Dedifferentiated amniotic fluid mesenchymal stem cell (primary cell): ENCODE data around the gene DPP6.

ENCODE experiments used
- DNase-seq: peaks from one replicate; pipeline ENCODE4 v3.0.0-alpha.2; 2016; ENCODE audit errors: extremely low spot score

DPP6 gene

DNA sequence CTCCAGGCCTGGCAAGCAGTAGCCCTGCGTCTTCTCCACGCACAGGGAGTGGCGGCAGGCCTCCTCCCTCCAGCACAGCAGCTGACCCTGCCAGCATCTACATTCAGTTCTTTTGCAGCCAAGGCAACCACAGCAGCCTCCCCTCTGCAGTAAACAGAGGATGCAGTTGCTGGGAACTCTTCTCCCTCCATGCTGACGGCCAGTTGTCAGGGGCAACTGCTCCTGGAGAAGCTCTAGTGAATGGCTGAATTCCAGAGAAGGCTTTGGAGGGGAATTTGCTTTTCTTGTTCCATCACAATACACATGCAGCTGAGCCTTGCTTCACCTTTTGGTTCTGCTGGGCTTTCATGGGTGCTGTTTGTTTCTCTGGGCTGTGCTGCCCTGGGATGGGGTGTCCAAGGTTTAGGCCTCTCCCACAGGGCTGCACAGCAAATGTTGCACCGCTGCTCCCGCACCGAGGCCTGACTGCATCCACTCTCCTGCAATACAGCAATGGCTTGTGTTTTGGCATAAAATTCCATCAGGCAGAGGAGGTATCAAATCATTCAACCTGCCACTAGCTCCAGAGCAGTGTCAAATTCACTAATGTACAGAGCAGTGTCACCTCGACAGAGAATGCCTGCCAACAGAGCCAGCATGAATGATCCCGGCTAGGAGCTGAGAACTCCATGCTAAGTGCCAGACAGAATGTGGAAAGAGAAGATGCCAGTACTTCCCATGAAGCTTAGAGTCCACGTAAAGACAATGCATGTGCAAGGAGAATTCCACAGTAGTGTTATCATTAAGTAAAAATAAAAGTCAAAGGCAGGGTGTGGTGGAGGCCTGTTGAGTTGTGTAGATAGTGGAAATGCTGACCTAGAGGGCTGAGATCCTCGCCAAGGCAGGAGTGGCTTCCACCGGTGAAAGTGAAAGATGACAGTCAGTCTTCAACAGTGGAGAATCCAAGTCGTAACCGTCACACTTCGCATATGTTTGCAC, 399.6 kb downstream of the DPP6 start:
- DNase-seq, result no peak

DNA sequence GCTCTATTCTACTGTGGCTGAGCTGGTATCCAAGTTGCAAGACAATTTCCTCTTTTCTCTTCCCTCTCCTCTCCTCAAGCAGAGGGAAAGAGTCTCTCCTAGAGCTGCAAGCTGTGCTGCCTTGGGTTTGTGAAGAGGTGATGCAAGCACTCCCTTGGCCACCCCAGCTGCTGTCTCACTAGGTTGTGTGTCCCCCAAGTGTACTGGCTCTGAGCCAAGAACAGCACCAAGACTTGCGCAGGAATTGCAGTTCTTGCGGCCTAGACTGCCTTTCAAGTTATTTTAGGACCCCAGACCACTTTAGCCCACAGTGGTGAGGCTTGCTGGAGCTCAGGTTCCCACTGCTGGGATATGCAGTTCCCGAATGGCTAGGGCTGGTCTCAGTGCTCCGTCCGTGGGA, 411.6 kb downstream of the DPP6 start:
- DNase-seq, result no peak

DNA sequence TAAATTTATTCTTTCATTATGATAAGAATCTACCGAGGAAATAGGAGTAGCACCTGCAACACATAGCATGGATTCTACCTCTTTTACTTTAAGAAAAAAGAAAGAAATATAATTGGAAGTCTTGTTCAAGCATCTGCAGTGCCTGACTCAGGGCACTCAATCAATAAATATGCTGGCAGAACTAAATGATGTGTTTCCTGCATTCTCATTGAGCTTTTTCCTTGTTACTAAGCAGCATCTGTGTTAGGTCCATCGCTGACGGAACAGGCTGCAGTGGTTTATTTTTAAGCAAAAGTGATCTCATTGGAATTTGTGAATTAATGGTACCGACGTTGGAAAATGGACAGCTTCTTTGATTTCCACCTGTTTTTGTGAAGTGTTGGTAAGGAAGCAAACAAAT, 417.5 kb downstream of the DPP6 start:
- DNase-seq, result no peak

- DNase-seq, result no peak
These were observed 420.1 kb downstream of the DPP6 start for GRCh38 chr7:154472343-154472742.

DNA sequence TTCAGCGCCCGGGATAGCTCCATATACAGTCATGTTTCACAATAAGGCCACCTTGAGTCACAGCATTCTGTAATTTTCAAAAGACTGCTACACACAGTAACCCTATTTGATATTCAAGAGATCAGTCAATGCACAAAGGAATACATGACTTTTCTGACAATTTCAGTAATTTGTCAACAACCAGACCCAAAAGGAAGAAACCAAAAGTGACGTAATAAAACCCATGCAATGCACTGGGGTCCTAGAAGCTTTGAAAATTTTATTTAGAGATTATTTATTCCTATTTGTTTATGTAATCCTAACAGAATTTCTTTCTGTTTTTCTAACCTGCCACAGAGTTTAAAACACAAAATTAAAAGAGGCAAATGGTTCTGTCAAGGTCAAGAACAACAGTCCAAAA, 421.2 kb downstream of the DPP6 start:
- no peak for DNase-seq

DNA sequence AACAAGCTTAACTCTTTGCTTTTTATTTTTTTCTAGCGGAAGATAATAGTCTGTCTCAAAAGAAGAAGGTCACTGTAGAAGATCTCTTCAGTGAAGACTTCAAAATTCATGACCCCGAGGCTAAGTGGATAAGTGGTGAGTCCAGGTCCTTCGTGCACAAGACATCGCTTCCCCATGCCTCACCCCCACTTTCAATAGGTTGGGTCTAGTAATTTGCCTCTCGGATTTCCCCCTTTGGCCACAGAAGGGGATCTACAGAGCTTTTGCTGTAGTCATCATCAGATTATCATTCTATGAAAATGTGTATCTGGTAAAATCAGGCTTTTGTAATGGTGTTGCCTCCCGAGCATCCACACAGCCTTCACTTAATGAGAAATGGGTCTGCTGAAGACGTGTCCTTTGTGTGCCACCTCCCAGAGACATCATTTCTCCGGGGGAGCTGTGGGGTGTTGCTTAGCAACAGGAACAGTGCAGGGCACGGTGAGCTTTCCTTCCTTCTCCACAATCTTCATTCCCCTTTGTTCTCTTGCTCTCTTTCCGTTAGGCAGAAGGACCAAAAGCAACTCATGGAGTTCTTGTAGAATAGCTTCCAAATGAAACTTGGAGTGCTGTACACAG, 422.8 kb downstream of the DPP6 start:
- no peak for DNase-seq

DNA sequence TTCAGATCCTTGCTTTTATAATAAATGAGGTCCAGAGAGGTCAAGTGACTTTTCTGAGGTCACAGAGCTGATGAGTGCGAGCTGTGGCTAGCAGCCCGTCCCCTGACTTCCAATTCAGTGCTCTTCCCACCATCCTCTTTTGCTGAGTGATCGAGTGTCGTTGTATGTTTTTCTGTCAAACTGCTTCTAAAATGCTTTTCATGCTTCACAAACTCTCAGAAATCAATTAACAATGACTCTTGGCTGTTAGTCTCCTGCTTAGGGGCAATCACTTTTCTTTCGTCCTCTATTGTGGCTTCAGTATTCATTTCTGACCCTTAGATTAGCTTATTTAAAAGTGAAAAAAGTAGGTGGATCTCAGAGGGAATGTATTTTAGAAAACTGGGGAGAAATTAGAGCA, 423.7 kb downstream of the DPP6 start:
- no peak for DNase-seq

DNA sequence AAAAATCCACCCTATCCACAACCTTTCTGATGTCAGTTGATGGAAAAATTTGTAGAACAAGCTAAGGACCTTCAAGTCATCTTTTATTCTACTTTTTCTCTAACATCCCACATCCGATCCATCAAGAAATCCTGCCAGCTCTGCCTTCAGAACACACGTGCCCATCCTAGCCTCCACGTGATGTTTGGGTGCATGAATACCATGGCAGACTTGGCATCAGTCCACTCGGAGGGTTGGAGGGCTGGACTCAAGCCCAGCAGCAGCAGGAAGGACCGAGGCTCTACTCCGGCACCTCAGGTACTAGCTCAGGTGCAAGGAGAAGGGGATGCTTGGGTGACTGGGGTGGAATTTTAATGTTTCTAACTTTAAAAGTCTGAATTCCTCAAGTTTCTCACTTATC, 428.6 kb downstream of the DPP6 start:
- no peak for DNase-seq

DNA sequence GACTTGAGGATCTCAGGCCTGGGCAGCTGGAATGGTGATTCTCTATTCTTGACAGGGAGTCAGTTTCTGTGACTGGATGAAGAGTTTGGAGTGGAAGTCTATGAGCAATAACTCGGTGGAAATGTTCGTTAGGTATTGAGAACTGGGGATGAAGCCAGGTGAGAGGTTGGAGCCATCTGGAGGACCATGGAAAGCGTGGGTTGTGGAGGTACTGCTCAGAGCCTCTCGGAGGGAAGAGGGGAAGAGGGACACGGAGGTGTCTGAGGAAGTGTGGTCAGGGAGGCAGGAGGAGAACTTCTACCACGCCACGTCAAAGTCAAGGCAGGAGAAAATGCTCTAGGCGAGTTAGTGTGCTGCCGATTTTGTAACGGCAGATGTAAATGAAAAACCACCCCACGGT, 430.7 kb downstream of the DPP6 start:
- DNase-seq, result no peak

GRCh38 chr7:154484406-154484805, 432.2 kb downstream of the DPP6 start:
- DNase-seq, result no peak

GRCh38 chr7:154484943-154485342, 432.7 kb downstream of the DPP6 start:
- DNase-seq, result no peak

DNA sequence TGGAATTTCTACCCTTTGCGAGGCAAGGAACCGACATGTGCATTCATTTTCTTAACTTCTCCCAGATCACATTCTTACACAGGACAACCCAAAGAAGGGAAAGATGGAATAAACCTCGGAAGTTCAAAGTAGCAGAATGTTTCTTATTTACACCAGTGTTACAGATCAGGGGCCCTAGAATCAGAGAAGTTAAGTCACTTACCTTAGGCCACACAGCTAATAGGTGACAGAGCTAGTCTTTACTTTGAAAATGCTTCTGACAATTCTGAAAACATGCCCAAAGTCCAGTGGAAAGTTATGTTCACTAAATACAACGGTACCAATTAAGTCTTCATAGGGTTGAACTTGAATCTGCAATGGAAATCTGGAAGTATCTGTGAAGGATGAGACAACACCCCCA, 437.7 kb downstream of the DPP6 start:
- DNase-seq, result no peak

DNA sequence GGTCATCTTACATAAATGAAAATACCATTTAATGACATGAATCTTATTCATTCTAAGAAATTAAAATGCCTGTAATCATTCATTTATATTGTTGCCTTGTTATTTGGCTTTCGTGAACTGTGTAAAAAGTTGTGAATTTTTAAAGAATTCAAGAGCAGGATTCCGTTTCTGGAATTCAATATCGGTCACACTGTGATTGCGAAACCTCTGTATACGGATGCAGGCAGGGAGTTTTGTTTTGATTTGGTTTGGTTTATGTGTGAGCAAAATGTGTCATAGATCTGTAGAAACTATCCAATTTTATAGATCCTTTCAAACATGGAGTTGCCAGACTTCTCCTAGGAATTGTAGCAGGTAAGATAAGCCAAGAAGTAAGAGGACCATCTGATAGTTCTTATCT, 441.4 kb downstream of the DPP6 start:
- DNase-seq, result no peak

- DNase-seq, result no peak
These were observed 445.6 kb downstream of the DPP6 start for GRCh38 chr7:154497751-154498150.

DNA sequence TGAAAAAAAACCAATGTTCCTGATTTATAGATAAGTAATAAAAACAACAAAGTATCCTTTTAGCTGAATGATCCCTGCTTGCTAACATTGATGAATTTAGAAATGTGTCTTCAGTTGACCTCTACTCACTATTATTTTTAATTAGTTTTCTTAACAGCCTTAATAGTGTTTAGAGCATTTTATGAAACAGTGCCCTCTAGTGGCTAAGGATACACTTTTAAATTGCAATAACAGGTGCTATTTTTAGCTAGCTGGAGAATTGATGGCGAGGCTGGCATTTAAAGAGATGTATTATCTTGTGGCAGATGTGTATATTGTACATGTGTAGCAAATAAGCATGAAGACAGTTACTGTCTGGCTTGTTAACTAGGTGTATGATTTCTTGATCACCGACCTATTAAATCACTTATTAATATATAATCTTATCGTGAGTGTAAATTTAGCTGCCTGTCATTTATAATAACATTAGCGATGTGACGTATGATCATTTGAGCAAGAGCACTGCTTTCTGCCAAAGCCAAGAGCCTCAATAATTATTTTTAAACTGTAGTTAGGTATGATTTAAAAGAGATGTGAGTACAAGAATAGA, 451.9 kb downstream of the DPP6 start:
- DNase-seq, result peak; percentile 32

DNA sequence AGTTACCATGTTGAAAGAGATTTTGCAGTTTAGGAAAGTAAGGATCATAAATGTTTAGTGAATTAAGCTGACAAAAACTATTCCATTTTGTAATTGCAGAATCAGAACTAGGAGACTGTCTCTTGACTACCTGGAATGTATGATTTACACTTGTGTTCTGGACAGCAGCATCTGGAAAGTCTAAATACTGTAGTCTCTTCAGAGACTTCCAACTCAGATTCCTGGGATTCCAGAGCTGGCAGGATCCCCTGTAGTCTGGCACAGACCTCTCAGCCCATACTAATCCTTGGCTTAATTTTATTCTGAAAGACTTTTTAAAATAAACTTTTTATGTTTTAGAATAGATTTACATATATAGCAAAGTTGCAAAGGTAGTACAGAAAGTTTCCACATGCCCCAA, 452.7 kb downstream of the DPP6 start:
- no peak for DNase-seq

- no peak for DNase-seq
These were observed 453.2 kb downstream of the DPP6 start for GRCh38 chr7:154505362-154505761.

DNA sequence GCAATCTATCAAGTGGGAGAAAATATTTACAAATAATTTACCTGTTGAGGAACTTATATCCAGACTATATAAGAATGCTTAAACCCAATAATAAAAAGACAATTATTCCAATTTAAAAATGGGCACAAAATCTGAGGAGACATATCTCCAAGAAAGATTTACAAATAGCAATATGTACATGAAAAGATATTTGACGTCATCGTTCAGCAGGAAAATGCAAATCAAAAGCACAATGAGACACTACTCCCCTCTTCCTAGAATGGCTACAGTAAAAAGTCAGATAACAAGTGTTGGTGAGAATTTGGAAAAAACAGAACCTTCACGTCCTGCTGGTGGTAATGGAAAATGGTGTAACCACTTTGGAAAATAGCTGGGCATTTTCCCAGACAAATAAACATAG, 457.0 kb downstream of the DPP6 start:
- no peak for DNase-seq

DNA sequence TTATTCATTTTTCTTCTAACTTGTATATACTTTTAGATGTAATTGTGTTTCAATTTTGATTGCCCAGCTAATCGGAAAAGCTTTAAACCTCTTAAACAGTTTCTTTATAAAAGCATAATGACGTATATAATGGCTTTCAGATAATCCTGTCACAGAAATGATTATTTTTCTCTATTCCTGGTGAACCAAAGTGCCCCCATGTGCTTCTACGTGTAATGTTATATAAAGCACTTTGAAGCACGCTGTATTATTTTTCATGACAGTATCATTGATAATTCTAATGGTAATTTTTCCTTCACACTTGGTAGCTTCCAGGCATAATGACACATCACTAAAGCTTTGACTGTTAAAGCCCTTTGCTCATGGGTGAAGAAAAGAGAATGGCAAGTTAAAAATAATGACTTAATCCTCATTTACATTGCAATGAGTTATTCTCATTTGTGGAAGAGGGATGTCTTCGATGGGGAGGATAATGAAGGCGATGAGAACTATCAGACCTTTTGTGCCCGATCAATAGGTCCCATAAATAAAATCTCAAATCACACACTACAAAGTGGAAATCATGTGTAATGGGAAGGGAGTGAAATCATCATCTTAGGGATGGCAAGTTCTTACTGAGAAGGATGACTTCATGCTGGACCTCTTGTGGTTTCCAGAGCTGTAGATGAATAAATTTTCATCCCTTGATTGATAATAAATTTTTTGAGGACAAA, 460.1 kb downstream of the DPP6 start:
- no peak for DNase-seq

GRCh38 chr7:154517768-154518167, 465.6 kb downstream of the DPP6 start:
- DNase-seq, result no peak

GRCh38 chr7:154519229-154519628, 467.0 kb downstream of the DPP6 start:
- no peak for DNase-seq

DNA sequence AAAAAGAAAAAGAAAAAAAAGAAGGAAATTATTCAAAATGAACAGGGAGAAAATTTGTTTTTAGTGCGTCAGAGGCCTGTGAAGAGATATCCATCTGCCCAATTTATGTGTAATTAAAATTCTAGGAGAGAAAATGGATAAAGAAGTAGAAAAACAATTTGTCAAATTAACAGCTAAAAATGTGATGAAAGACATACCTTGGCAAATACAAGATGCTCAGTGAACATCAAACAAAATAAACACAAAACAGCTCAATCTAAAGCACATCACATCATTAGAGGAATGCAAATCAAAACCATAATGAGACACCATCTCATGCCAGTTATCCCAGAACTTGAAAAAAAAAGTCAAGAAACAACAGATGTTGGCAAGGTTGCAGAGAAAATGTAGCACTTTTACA, 477.9 kb downstream of the DPP6 start:
- DNase-seq, result no peak
